ENCODE data around the gene TMEM200B. TPM values are rescaled to one million over a fixed set of nuclear protein-coding genes. Genes with fewer than 3 reads are reported as not detected.

The TMEM200B gene
- total and polyA plus RNA-seq, 2 experiments from 2014 or later: 4.9 to 8.7 TPM

GRCh38 chr1:29169976-29170375 lies 46.3 kb upstream of the TMEM200B start:
- ATAC-seq: no peak
- no peak overlapping the region for H3K4me3 ChIP-seq
- H3K36me3 ChIP-seq (ENCODE audit: insufficient read depth): no peaks in the 10 kb centered on the region
- DNase-seq (ENCODE audit: low spot score): no peak
- H3F3A ChIP-seq (replicated peaks; ENCODE audit: low read depth): 0 out of 2 replicates have a peak, but pooled peaks cover 6% of the 10 kb centered on the region
- no peak overlapping the region for H3K27ac Mint-ChIP-seq
- H3K27me3 Mint-ChIP-seq (ENCODE audit: insufficient read depth, low read depth, poor library complexity): peaks cover 12% of the 10 kb centered on the region
- H2AFZ ChIP-seq: no peak overlapping the region
- peaks cover 56% of the 10 kb centered on the region for H3K4me1 ChIP-seq (ENCODE audit: insufficient read depth)
- no peaks in the 10 kb centered on the region for H3K9me2 ChIP-seq (ENCODE audit: insufficient read depth)
- peak overlapping the region; percentile 58; the same call in 1 of the 2 replicates for H3K4me2 ChIP-seq
- H3K27ac ChIP-seq (ENCODE audit: low read depth): 0 out of 2 replicates have a peak overlapping the region, but pooled peaks have one; percentile 8
- H3K36me3 Mint-ChIP-seq (ENCODE audit: low read depth): peaks cover 46% of the 10 kb centered on the region
- no peaks in the 10 kb centered on the region for H3K27me3 ChIP-seq (ENCODE audit: insufficient read depth)
- no peak for TF ChIP-seq ETS1 (IDR thresholded peaks at IDR 0.05)
- TF ChIP-seq EZH2 (IDR thresholded peaks at IDR 0.05; ENCODE audit: low read depth, unreplicated experiment): no peak
- no peak for TF ChIP-seq ZNF462 (CRISPR knock-in tag; IDR thresholded peaks at IDR 0.05)
- no peak for TF ChIP-seq NANOG (IDR thresholded peaks at IDR 0.05; ENCODE audit: borderline replicate concordance)
- TF ChIP-seq JUNB (IDR thresholded peaks at IDR 0.05; ENCODE audit: unreplicated experiment): no peak
- no peak for TF ChIP-seq CREB1 (CRISPR knock-in tag; IDR thresholded peaks at IDR 0.05; ENCODE audit: low read depth)
- no peak for TF ChIP-seq ZNF114 (CRISPR knock-in tag; IDR thresholded peaks at IDR 0.05)
- TF ChIP-seq POLR2AphosphoS5 (IDR thresholded peaks at IDR 0.05; ENCODE audit: low read depth): no peak
- TF ChIP-seq STAT1 (IDR thresholded peaks at IDR 0.05; ENCODE audit: unreplicated experiment): no peak
- no peak for TF ChIP-seq ZNF331 (CRISPR knock-in tag; IDR thresholded peaks at IDR 0.05; ENCODE audit: low read depth)
- TF ChIP-seq CTCF (conservative IDR thresholded peaks at IDR 0.05; ENCODE audit: low read depth in 2 of 2): no peak
- no peak for TF ChIP-seq REST (IDR thresholded peaks at IDR 0.05; ENCODE audit: unreplicated experiment)
- no peak for TF ChIP-seq EZH2phosphoT487 (IDR thresholded peaks at IDR 0.05; ENCODE audit: unreplicated experiment)
- peaks cover 92% of the 10 kb centered on the region for H3K79me2 ChIP-seq (replicated peaks; ENCODE audit: insufficient read depth)
- no peak overlapping the region for H3K4me3 Mint-ChIP-seq
- peaks cover 35% of the 10 kb centered on the region for H4K20me1 ChIP-seq (replicated peaks; ENCODE audit: insufficient read depth)
- no peaks in the 10 kb centered on the region for H3K9me3 Mint-ChIP-seq
- peaks cover 58% of the 10 kb centered on the region for H3K4me1 Mint-ChIP-seq

All from GM23338 (cell line).